ENCODE results near the gene HECTD3. TPM values are rescaled to one million over a fixed set of nuclear protein-coding genes. Genes with fewer than 3 reads are reported as not detected.

The HECTD3 gene
- total RNA-seq, 3 donors from 2014 or later (not counting 1 experiment from before 2014, with no cell fraction given): 56.6 to 67.4 (median 64.4) TPM

- Mint-ChIP-seq H3K4me3 (peak overlapping the region; percentile 71), H3K36me3 (no peaks in the 10 kb centered on the region), H3K27ac (peak overlapping the region; percentile 85 to 86), H3K4me1 (peaks cover 7 to 8% of the 10 kb centered on the region in 2 donors), H3K9me3 (no peaks in the 10 kb centered on the region), H3K27me3 (ENCODE audit: low read depth in 2 of 2) (no peaks in the 10 kb centered on the region)
- H3K4me3 ChIP-seq (ENCODE audit: low read length): peak overlapping the region; percentile 5
- H3K36me3 ChIP-seq (ENCODE audit: control insufficient read depth, insufficient read depth, low read length): no peaks in the 10 kb centered on the region
- peak overlapping the region; percentile 59 for H3K27ac ChIP-seq (ENCODE audit: low read length)
- DNase-seq (peak in 1 of 2 donors; percentile 30), ATAC-seq (peak in 2 of 3 donors; percentile 38 to 56)
- intact Hi-C loops (cut with micrococcal nuclease): no loop called here
- H3K4me1 ChIP-seq (ENCODE audit: control insufficient read depth, insufficient read depth, low read length): peaks cover 3% of the 10 kb centered on the region
- no peaks in the 10 kb centered on the region for H3K27me3 ChIP-seq (ENCODE audit: control insufficient read depth, insufficient read depth, low read length)
- no peaks in the 10 kb centered on the region for H3K9me3 ChIP-seq (ENCODE audit: control insufficient read depth, insufficient read depth, low read length)
- WGBS (ENCODE audit: insufficient coverage): 73% methylated on average over 1 of the region's 2 CpGs
- TF ChIP-seq, protein P1, sequence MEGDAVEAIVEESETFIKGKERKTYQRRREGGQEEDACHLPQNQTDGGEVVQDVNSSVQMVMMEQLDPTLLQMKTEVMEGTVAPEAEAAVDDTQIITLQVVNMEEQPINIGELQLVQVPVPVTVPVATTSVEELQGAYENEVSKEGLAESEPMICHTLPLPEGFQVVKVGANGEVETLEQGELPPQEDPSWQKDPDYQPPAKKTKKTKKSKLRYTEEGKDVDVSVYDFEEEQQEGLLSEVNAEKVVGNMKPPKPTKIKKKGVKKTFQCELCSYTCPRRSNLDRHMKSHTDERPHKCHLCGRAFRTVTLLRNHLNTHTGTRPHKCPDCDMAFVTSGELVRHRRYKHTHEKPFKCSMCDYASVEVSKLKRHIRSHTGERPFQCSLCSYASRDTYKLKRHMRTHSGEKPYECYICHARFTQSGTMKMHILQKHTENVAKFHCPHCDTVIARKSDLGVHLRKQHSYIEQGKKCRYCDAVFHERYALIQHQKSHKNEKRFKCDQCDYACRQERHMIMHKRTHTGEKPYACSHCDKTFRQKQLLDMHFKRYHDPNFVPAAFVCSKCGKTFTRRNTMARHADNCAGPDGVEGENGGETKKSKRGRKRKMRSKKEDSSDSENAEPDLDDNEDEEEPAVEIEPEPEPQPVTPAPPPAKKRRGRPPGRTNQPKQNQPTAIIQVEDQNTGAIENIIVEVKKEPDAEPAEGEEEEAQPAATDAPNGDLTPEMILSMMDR (IDR thresholded peaks at IDR 0.05): no peak
These were observed 40.1 kb upstream of the HECTD3 start for GRCh38 chr1:45051005-45051772.

DNA sequence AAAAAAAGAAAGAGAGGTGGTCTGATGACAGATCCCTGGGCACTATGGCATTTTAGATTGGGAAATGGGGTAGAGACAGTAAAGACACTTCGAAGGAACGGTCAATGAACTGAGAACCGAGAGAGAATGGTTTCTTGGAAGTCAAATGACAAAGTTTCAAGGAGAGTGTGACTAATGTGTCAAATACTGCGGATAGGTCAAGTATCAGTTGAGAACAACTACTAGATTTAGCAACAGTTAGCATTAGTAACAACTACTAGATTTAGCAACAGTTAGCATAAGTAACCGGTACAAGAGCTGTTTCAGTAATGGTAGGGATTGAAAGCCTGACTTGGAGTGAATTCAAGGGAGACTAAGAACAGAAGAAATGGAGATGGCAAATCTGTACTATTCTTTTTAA lies 35.9 kb upstream of the HECTD3 start:
- peaks cover 7 to 8% of the 10 kb centered on the region in 2 donors for H3K4me1 Mint-ChIP-seq
- DNase-seq: no peak
- no peaks in the 10 kb centered on the region for H3K27me3 Mint-ChIP-seq (ENCODE audit: low read depth in 2 of 2)
- H3K36me3 Mint-ChIP-seq: no peaks in the 10 kb centered on the region
- no peak overlapping the region for H3K27ac ChIP-seq (ENCODE audit: low read length)
- no peaks in the 10 kb centered on the region for H3K27me3 ChIP-seq (ENCODE audit: control insufficient read depth, insufficient read depth, low read length)
- WGBS (ENCODE audit: insufficient coverage): 87% methylated on average over 5 of the region's 5 CpGs
- H3K4me3 Mint-ChIP-seq: no peak overlapping the region
- TF ChIP-seq, protein P1 (IDR thresholded peaks at IDR 0.05): no peak
- H3K4me1 ChIP-seq (ENCODE audit: control insufficient read depth, insufficient read depth, low read length): peaks cover 3% of the 10 kb centered on the region
- no peaks in the 10 kb centered on the region for H3K36me3 ChIP-seq (ENCODE audit: control insufficient read depth, insufficient read depth, low read length)
- H3K9me3 Mint-ChIP-seq: no peaks in the 10 kb centered on the region
- no peak overlapping the region for H3K4me3 ChIP-seq (ENCODE audit: low read length)
- H3K9me3 ChIP-seq (ENCODE audit: control insufficient read depth, insufficient read depth, low read length): no peaks in the 10 kb centered on the region
- ATAC-seq: no peak
- H3K27ac Mint-ChIP-seq: no peak overlapping the region
- intact Hi-C loops (cut with micrococcal nuclease): no loop called here

GRCh38 chr1:45044916-45045315 lies 33.8 kb upstream of the HECTD3 start:
- Mint-ChIP-seq H3K4me1 (no peaks in the 10 kb centered on the region), H3K9me3 (no peaks in the 10 kb centered on the region), H3K36me3 (no peaks in the 10 kb centered on the region), H3K4me3 (no peak overlapping the region), H3K27ac (no peak overlapping the region), H3K27me3 (ENCODE audit: low read depth in 2 of 2) (no peaks in the 10 kb centered on the region)
- no peaks in the 10 kb centered on the region for H3K4me1 ChIP-seq (ENCODE audit: control insufficient read depth, insufficient read depth, low read length)
- DNase-seq: no peak
- no peaks in the 10 kb centered on the region for H3K27me3 ChIP-seq (ENCODE audit: control insufficient read depth, insufficient read depth, low read length)
- TF ChIP-seq, protein P1 (IDR thresholded peaks at IDR 0.05): no peak
- no peak overlapping the region for H3K4me3 ChIP-seq (ENCODE audit: low read length)
- H3K36me3 ChIP-seq (ENCODE audit: control insufficient read depth, insufficient read depth, low read length): no peaks in the 10 kb centered on the region
- H3K9me3 ChIP-seq (ENCODE audit: control insufficient read depth, insufficient read depth, low read length): no peaks in the 10 kb centered on the region
- 93% methylated on average over 1 of the region's 1 CpG for WGBS (ENCODE audit: insufficient coverage)
- intact Hi-C loops (cut with micrococcal nuclease): no loop called here
- no peak overlapping the region for H3K27ac ChIP-seq (ENCODE audit: low read length)
- ATAC-seq: no peak

- Histone ChIP-seq H3K9me3 (ENCODE audit: control insufficient read depth, insufficient read depth, low read length) (no peaks in the 10 kb centered on the region), H3K4me3 (ENCODE audit: low read length) (no peak overlapping the region), H3K27ac (ENCODE audit: low read length) (no peak overlapping the region), H3K36me3 (ENCODE audit: control insufficient read depth, insufficient read depth, low read length) (no peaks in the 10 kb centered on the region), H3K27me3 (ENCODE audit: control insufficient read depth, insufficient read depth, low read length) (no peaks in the 10 kb centered on the region), H3K4me1 (ENCODE audit: control insufficient read depth, insufficient read depth, low read length) (no peaks in the 10 kb centered on the region)
- TF ChIP-seq, protein P1 (IDR thresholded peaks at IDR 0.05): no peak
- no peaks in the 10 kb centered on the region for H3K27me3 Mint-ChIP-seq (ENCODE audit: low read depth in 2 of 2)
- intact Hi-C loops (cut with micrococcal nuclease): no loop called here
- DNase-seq (no peak), ATAC-seq (no peak)
- H3K9me3 Mint-ChIP-seq: no peaks in the 10 kb centered on the region
- H3K36me3 Mint-ChIP-seq: no peaks in the 10 kb centered on the region
- WGBS (ENCODE audit: insufficient coverage): 95% methylated on average over 5 of the region's 5 CpGs
- no peak overlapping the region for H3K27ac Mint-ChIP-seq
- H3K4me1 Mint-ChIP-seq: no peaks in the 10 kb centered on the region
- H3K4me3 Mint-ChIP-seq: no peak overlapping the region
These were observed 32.0 kb upstream of the HECTD3 start for GRCh38 chr1:45043094-45043493.

Measured in natural killer cell (primary cell).